ENCODE results near the gene LITAFD.

The LITAFD gene

GRCh38 chr16:8934601-8935000 is 52.5 kb downstream of the LITAFD start:
- no peak for FAIRE-seq

More at GRCh38 chr16:8934601-8935000, 52.5 kb downstream of the LITAFD start:
- no peak for DNase-seq (ENCODE audit: insufficient read length)
- TF ChIP-seq POLR2A (IDR thresholded peaks at IDR 0.05; ENCODE audit: low read depth, low read length): no peak
- no peak for TF ChIP-seq TAF1 (IDR thresholded peaks at IDR 0.05; ENCODE audit: borderline replicate concordance, low read depth, low read length)
- no peak for TF ChIP-seq POLR2AphosphoS5 (IDR thresholded peaks at IDR 0.05; ENCODE audit: low read depth, low read length)
